Lower leg skin (tissue), 3 donors: ENCODE results near the gene GLT1D1.

Source experiments
- POLR2A ChIP-seq, 2 donors: fragments of 450-650 bp; IDR thresholded peaks; one replicate each; pipeline ENCODE4 v1.6.1; 2016 to 2017; ENCODE audit warnings: antibody characterized with exemption in 2 of 2, mild to moderate bottlenecking in 1 of 2, moderate library complexity in 1 of 2
- TF ChIP-seq, protein P1 (sequence below), 3 donors: fragments of 450-650 bp; IDR thresholded peaks; one replicate each; pipeline ENCODE4 v1.5.1; 2016; ENCODE audit warnings: antibody characterized with exemption in 3 of 3, mild to moderate bottlenecking in 3 of 3, moderate library complexity in 2 of 3

DNA sequence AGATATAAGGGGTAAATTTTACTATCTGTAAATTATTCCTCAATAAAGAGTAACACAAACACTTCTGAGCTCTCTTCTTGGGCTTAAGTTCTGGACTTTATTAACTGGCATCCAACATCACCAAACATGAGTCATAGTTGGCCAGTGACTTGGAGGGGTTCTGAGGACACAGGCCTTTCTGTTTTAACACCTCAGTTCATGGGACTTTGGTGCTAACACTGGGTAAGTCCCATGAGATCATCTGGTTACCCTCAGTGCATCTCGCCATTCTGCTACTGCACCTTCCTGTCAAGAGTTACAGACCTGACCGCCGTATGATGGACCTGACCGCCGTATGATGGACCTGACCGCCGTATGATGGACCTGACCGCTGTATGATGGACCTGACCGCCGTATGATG lies 39.4 kb upstream of the GLT1D1 start:
- TF ChIP-seq, protein P1, sequence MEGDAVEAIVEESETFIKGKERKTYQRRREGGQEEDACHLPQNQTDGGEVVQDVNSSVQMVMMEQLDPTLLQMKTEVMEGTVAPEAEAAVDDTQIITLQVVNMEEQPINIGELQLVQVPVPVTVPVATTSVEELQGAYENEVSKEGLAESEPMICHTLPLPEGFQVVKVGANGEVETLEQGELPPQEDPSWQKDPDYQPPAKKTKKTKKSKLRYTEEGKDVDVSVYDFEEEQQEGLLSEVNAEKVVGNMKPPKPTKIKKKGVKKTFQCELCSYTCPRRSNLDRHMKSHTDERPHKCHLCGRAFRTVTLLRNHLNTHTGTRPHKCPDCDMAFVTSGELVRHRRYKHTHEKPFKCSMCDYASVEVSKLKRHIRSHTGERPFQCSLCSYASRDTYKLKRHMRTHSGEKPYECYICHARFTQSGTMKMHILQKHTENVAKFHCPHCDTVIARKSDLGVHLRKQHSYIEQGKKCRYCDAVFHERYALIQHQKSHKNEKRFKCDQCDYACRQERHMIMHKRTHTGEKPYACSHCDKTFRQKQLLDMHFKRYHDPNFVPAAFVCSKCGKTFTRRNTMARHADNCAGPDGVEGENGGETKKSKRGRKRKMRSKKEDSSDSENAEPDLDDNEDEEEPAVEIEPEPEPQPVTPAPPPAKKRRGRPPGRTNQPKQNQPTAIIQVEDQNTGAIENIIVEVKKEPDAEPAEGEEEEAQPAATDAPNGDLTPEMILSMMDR (IDR thresholded peaks at IDR 0.05), result no peak
- no peak for TF ChIP-seq POLR2A (IDR thresholded peaks at IDR 0.05)
